ENCODE measurements around the gene SPP2.
A peak's percentile ranks its signal among the peaks of the same experiment; 100 is the strongest.

Gene SPP2

DNA sequence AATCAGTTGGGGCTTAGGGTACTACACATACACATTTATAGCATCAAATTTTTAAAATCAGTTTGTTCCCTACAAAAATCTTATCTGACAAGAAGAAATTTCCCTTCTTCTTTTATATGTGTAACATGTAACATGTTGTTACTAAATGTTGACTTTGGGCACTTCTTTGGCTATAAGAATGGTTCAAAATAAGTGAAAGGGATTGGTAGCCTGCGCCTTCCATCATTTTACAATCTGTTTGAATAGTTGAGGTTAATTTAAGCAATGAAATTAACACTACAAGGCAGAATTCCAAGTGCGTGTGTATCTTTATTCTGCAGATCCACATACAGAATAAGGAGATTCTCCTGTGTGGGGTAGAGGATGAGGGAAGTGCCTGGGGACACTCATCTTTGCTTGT is 30.2 kb upstream of the SPP2 start:
- Histone ChIP-seq H4K20me1 (no peaks in the 10 kb centered on the region), H3K4me2 (no peak overlapping the region), H3K9me3 (peaks cover 33% of the 10 kb centered on the region), H3K36me3 (peaks cover 9% of the 10 kb centered on the region; the same call in 1 of the 2 replicates), H3K27ac (no peak overlapping the region), H3K4me3 (no peak overlapping the region), H3K4me1 (peaks cover 25% of the 10 kb centered on the region), H3K27me3 (no peaks in the 10 kb centered on the region), H3K9ac (no peak overlapping the region)
- no peak for TF ChIP-seq Cebpa-rat (IDR thresholded peaks at IDR 0.05)

DNA sequence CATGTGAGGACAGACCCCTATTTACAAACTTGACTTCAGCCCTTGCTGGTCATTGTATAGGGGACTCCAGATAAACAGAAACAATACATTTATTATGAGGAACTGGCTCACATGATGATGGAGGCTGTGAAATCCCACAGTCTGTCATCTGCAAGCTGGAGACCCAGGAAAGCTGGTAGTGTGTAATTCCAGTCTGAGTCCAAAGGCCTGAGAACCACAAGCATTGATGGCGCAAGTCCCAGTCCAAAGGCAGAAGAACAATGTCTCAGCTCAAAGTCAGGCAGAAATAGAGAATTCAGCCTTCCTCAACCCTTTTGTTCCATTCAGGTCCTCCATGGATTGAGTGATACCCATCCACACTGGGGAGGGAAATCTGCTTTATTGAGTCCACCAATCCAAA is 28.1 kb upstream of the SPP2 start:
- no peak for TF ChIP-seq Cebpa-rat (IDR thresholded peaks at IDR 0.05)
- Histone ChIP-seq H3K27ac (no peak overlapping the region), H3K4me3 (no peak overlapping the region), H3K9ac (no peak overlapping the region), H3K27me3 (no peaks in the 10 kb centered on the region), H4K20me1 (no peaks in the 10 kb centered on the region), H3K9me3 (peaks cover 33% of the 10 kb centered on the region), H3K4me1 (peaks cover 33% of the 10 kb centered on the region), H3K36me3 (peaks cover 9% of the 10 kb centered on the region; the same call in 1 of the 2 replicates), H3K4me2 (no peak overlapping the region)

DNA sequence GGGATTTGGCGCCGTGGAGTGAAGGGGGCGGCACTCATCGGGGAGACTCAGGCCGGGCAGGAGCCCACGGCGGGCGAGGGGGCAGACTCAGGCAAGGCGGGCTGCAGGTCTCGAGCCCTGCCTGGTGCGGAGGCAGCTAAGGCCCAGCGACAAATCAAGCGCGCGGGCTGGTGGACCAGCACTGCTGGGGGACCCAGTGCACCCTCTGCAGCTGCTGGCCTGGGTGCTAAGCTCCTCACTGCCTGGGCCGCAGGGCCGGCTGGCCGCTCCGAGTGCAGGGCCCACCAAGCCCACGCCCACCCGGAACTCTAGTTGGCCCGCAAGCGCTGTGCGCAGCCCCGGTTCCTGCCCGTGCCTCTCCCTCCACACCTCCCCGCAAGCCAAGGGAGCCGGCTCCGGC is 26.2 kb upstream of the SPP2 start:
- Histone ChIP-seq H3K9me3 (peaks cover 38% of the 10 kb centered on the region), H3K4me2 (peak overlapping the region; percentile 82), H3K9ac (peak overlapping the region; percentile 9; the same call in 1 of the 2 replicates), H3K4me1 (peaks cover 43% of the 10 kb centered on the region), H3K27me3 (no peaks in the 10 kb centered on the region), H3K4me3 (no peak overlapping the region), H3K27ac (peak overlapping the region; percentile 60), H3K36me3 (peaks cover 9% of the 10 kb centered on the region; the same call in 1 of the 2 replicates), H4K20me1 (no peaks in the 10 kb centered on the region)
- TF ChIP-seq Cebpa-rat (IDR thresholded peaks at IDR 0.05) = no peak

DNA sequence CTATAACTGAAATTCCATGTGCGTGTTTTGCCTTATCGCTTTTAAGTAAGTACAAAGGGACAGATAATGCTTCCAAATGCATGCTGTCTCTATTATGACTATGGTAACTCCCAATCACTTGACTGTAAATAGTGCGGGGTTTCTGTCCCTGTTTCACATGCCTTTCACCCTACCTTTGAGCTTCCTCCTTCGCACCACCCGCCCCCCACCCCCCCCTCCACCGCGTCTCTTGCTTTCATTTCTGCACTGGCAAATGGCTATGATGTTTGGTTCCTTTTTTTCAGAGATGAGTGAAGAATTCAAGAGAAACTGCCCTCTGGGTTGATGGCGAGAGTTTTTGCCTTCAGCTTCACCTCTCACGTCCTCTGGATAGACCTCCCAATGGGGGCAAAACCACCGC is 25.0 kb upstream of the SPP2 start:
- TF ChIP-seq Cebpa-rat (IDR thresholded peaks at IDR 0.05) = no peak
- Histone ChIP-seq H3K4me2 (peak overlapping the region; percentile 82), H3K9ac (peak overlapping the region; percentile 51; the same call in 1 of the 2 replicates)

DNA sequence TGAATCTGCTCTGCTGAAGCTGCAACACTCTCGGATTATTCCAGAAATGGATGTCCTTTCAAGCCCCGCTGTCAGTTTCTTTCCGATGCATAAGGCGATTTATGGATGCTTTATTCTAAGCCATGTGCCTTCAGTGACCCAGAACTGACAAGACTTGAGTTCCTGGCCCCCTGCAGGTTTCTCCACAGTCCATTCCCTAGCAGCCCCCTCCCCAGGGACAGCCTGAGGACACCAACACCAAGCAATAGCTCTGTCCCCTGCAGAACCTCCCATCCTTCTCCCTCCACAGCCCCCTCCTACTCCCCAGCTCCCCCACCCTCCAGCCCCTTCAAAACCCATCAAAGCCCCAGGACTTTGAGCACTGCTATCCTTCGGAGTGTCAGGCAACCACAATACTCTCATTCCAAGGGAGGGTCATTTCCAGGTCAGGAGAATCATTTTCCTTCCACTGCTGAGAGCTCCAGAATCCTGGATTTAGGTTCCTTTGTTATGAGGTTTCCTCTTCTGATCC is 24.6 kb upstream of the SPP2 start:
- H4K20me1 ChIP-seq = no peaks in the 10 kb centered on the region
- peaks cover 50% of the 10 kb centered on the region for H3K4me1 ChIP-seq
- H3K9me3 ChIP-seq = peaks cover 36% of the 10 kb centered on the region
- H3K4me2 ChIP-seq = peak overlapping the region; percentile 82
- H3K36me3 ChIP-seq = peaks cover 9% of the 10 kb centered on the region; the same call in 1 of the 2 replicates
- H3K9ac ChIP-seq = peak overlapping the region; percentile 51; the same call in 1 of the 2 replicates
- H3K27ac ChIP-seq = peak overlapping the region; percentile 64
- no peak for TF ChIP-seq Cebpa-rat (IDR thresholded peaks at IDR 0.05)
- peak overlapping the region; percentile 52 for H3K4me3 ChIP-seq
- no peaks in the 10 kb centered on the region for H3K27me3 ChIP-seq

More for the DNA sequence above, 25.0 kb upstream of the SPP2 start:
- Histone ChIP-seq H3K27me3 (no peaks in the 10 kb centered on the region), H4K20me1 (no peaks in the 10 kb centered on the region), H3K36me3 (peaks cover 9% of the 10 kb centered on the region; the same call in 1 of the 2 replicates), H3K27ac (peak overlapping the region; percentile 64), H3K4me3 (peak overlapping the region; percentile 52), H3K9me3 (peaks cover 38% of the 10 kb centered on the region), H3K4me1 (peaks cover 46% of the 10 kb centered on the region)

DNA sequence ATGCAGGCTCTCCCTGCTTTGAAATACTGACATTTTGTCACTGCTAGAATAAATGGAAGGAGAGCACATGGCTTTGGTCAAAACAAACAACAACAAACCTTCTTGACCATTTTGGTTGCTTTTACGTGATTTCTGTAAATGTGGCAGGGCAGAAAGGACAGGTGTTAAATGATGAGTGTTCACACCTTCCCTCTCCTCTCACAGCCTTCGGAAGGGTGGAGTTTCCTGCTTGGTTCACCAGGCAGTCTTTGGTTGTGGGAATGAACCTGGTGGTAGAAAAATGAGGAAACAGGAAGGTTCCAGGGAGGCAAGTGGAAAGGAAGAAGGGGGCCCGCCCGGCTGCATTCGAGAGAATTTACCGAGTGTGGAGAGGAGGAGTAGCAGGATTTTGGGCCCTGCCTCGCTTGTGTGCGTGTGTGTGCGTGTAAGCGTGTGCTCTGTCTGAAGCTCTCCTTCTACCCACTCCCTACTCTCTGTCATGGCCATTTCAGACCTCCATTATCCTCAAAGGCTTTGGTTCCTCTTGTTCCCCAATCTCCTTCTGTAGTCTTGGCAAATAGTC is 23.7 kb upstream of the SPP2 start:
- Histone ChIP-seq H3K4me2 (peak overlapping the region; percentile 82), H4K20me1 (no peaks in the 10 kb centered on the region), H3K27me3 (no peaks in the 10 kb centered on the region), H3K4me3 (no peak overlapping the region), H3K27ac (peak overlapping the region; percentile 24; the same call in 1 of the 2 replicates), H3K9ac (no peak overlapping the region; the same call in 1 of the 2 replicates), H3K36me3 (peaks cover 9% of the 10 kb centered on the region; the same call in 1 of the 2 replicates), H3K4me1 (peaks cover 54% of the 10 kb centered on the region), H3K9me3 (peaks cover 34% of the 10 kb centered on the region)
- TF ChIP-seq Cebpa-rat (IDR thresholded peaks at IDR 0.05) = no peak

DNA sequence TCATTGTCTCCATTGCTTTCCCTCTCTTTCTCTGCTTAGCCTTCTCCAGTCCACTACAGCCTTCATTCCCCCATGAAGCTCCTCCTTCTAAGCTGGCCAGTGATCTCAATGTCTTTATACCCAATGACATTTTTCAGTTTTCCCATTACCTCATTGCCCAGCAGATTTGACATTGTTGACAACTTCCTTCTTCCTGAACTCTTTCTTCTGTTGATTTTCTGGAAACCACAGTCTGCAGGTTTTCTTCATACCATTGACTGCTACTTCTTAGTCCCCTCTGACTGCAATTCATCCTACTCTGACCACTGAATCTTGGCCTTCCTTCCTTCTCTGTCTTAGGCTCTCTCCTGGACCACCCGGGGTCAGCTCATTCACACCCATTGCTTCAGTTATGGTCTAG is 22.9 kb upstream of the SPP2 start:
- H3K4me2 ChIP-seq = peak overlapping the region; percentile 82
- no peak overlapping the region for H3K4me3 ChIP-seq
- H4K20me1 ChIP-seq = no peaks in the 10 kb centered on the region
- no peak overlapping the region for H3K9ac ChIP-seq
- H3K27me3 ChIP-seq = no peaks in the 10 kb centered on the region
- H3K27ac ChIP-seq = 0 out of 2 replicates have a peak overlapping the region, but pooled peaks have one; percentile 24
- H3K36me3 ChIP-seq = peaks cover 9% of the 10 kb centered on the region; the same call in 1 of the 2 replicates
- H3K4me1 ChIP-seq = peaks cover 62% of the 10 kb centered on the region
- no peak for TF ChIP-seq Cebpa-rat (IDR thresholded peaks at IDR 0.05)
- H3K9me3 ChIP-seq = peaks cover 35% of the 10 kb centered on the region

DNA sequence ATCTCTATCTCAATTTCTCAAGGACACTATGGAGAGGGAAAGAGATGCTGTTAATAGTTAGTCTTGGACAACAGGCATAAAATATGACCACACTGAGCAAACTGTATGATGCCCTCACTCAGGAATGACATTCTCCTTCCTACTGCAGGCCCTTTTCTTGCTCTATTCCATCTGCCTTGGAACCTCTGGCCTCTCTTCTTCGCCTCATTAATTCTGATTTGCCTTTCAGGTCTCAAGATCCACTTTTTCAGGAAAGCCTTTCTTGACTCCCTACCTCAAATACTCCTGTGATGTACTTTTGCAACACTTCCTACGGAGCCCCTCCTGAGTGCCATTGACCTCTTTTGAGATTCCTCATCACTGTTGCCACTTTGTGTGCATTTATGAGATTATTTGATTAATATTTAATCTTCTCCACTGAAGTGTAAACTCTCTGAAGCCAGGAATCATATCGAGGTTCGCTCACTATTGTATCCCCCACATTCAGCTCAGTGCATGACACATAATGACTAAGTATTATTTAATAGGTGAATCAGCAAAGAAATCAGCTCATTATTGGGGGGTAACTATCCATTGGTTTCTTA is 21.3 kb upstream of the SPP2 start:
- Histone ChIP-seq H3K9ac (no peak overlapping the region), H4K20me1 (no peaks in the 10 kb centered on the region), H3K4me3 (no peak overlapping the region), H3K36me3 (no peaks in the 10 kb centered on the region), H3K27me3 (no peaks in the 10 kb centered on the region), H3K4me2 (no peak overlapping the region), H3K4me1 (peaks cover 66% of the 10 kb centered on the region), H3K27ac (no peak overlapping the region), H3K9me3 (peaks cover 35% of the 10 kb centered on the region)
- TF ChIP-seq Cebpa-rat (IDR thresholded peaks at IDR 0.05) = no peak

DNA sequence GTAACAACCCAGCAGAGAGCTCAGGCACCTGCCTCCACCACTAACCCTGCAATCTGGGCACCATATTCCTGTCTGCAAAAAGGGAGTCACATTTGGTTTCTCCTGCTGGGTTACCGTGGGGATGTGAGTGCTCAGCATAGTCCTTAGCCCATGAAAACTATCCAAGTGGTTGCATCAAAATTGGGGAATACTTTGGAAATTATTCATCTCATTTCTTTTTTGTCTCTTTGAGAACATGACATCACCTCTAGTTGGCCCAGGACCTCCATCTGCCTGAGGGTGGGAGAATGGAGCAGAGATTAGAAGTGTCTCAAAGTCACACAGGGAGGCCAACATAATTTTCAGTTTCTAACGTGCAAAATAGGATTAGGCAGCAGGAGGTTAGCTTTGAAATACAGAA is 19.3 kb upstream of the SPP2 start:
- H4K20me1 ChIP-seq = no peaks in the 10 kb centered on the region
- H3K27me3 ChIP-seq = no peaks in the 10 kb centered on the region
- H3K9me3 ChIP-seq = peaks cover 54% of the 10 kb centered on the region
- H3K4me1 ChIP-seq = peaks cover 48% of the 10 kb centered on the region
- H3K4me2 ChIP-seq = peak overlapping the region; percentile 36
- H3K27ac ChIP-seq = no peak overlapping the region
- H3K9ac ChIP-seq = no peak overlapping the region
- no peak overlapping the region for H3K4me3 ChIP-seq
- no peak for TF ChIP-seq Cebpa-rat (IDR thresholded peaks at IDR 0.05)
- H3K36me3 ChIP-seq = peaks cover 6% of the 10 kb centered on the region; the same call in 1 of the 2 replicates

DNA sequence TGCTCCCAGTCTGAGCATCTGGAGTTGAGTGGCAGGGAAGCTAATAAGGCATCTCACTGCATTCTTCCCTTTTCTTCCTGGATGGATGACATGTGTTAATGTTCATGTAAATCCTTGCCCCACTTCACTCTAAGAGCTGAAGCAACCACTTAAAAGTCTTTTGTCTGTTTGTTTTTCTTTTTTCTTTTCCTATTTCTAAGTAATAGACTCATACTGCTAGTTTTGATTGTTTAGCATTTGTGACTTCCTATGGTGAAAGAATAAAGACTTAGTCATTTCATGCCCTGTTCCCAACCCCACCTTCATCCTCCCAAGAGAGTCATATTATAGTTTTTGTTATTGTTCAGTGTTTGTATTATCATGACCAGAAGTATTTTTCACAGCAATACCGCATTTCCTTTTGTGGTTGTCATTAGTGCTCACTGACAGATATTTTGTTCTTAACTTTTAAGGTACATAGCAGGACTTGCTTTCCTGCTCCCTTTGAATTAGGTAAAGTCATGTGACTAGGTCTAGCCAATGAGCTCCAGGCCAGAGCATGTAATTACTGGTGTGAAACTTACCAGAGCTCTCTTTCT is 18.1 kb upstream of the SPP2 start:
- Histone ChIP-seq H4K20me1 (no peaks in the 10 kb centered on the region), H3K27ac (no peak overlapping the region), H3K4me2 (peak overlapping the region; percentile 1; the same call in 1 of the 2 replicates), H3K9me3 (peaks cover 63% of the 10 kb centered on the region), H3K4me1 (peaks cover 37% of the 10 kb centered on the region), H3K36me3 (peaks cover 6% of the 10 kb centered on the region; the same call in 1 of the 2 replicates), H3K4me3 (no peak overlapping the region), H3K27me3 (no peaks in the 10 kb centered on the region), H3K9ac (no peak overlapping the region)
- TF ChIP-seq Cebpa-rat (IDR thresholded peaks at IDR 0.05) = no peak
